Duodenal mucosa (tissue), 2 donors: ENCODE data around the gene NFASC.

Experiments used
- H3K27ac ChIP-seq: one replicate; pipeline ENCODE4 v1.7.0; 2013; ENCODE audit warnings: low read depth, low read length
- H3K27me3 ChIP-seq, 2 donors: one replicate each; pipeline ENCODE4 v1.7.0; 2013; ENCODE audit warnings: low read length in 2 of 2, control low read depth in 1 of 2; ENCODE audit not compliant: insufficient read depth in 2 of 2, control insufficient read depth in 1 of 2
- H3K36me3 ChIP-seq, 2 donors: one replicate each; pipeline ENCODE4 v1.7.0; 2013; ENCODE audit warnings: low read length in 2 of 2, control low read depth in 1 of 2; ENCODE audit not compliant: insufficient read depth in 2 of 2, control insufficient read depth in 1 of 2
- H3K4me1 ChIP-seq, 2 donors: one replicate each; pipeline ENCODE4 v1.7.0; 2013; ENCODE audit warnings: low read length in 2 of 2, control low read depth in 1 of 2; ENCODE audit not compliant: insufficient read depth in 2 of 2, control insufficient read depth in 1 of 2
- H3K4me3 ChIP-seq, 2 donors: one replicate each; pipeline ENCODE4 v1.7.0; 2013; ENCODE audit warnings: low read length in 2 of 2, low read depth in 1 of 2
- H3K9ac ChIP-seq, 2 donors: one replicate each; pipeline ENCODE4 v1.7.0; 2013; ENCODE audit warnings: low read length in 2 of 2, low read depth in 1 of 2
- H3K9me3 ChIP-seq, 2 donors: one replicate each; pipeline ENCODE4 v1.7.0; 2013; ENCODE audit warnings: low read length in 2 of 2, control low read depth in 1 of 2; ENCODE audit not compliant: control insufficient read depth in 1 of 2

Gene NFASC

GRCh38 chr1:204946640-204947039 is 76.0 kb downstream of the NFASC start:
- no peak overlapping the region for H3K9ac ChIP-seq

GRCh38 chr1:204947338-204947737 is 76.7 kb downstream of the NFASC start:
- no peaks in the 10 kb centered on the region for H3K36me3 ChIP-seq
- no peaks in the 10 kb centered on the region for H3K9me3 ChIP-seq
- no peak overlapping the region for H3K4me3 ChIP-seq
- peaks cover 0 to 3% of the 10 kb centered on the region in 2 donors for H3K27me3 ChIP-seq
- H3K9ac ChIP-seq, result no peak overlapping the region
- H3K27ac ChIP-seq, result no peak overlapping the region
- no peaks in the 10 kb centered on the region for H3K4me1 ChIP-seq

More at GRCh38 chr1:204946640-204947039, 76.0 kb downstream of the NFASC start:
- Histone ChIP-seq H3K27me3 (peaks cover 0 to 3% of the 10 kb centered on the region in 2 donors), H3K27ac (no peak overlapping the region), H3K9me3 (no peaks in the 10 kb centered on the region), H3K4me1 (no peaks in the 10 kb centered on the region), H3K36me3 (no peaks in the 10 kb centered on the region), H3K4me3 (no peak overlapping the region)

GRCh38 chr1:204947747-204948146 is 77.1 kb downstream of the NFASC start:
- Histone ChIP-seq H3K36me3 (no peaks in the 10 kb centered on the region), H3K27me3 (peaks cover 0 to 3% of the 10 kb centered on the region in 2 donors), H3K4me3 (no peak overlapping the region), H3K27ac (no peak overlapping the region), H3K9ac (no peak overlapping the region), H3K4me1 (no peaks in the 10 kb centered on the region), H3K9me3 (no peaks in the 10 kb centered on the region)

- Histone ChIP-seq H3K4me3 (no peak overlapping the region), H3K9ac (no peak overlapping the region), H3K9me3 (no peaks in the 10 kb centered on the region), H3K27me3 (no peaks in the 10 kb centered on the region), H3K4me1 (no peaks in the 10 kb centered on the region), H3K27ac (no peak overlapping the region), H3K36me3 (no peaks in the 10 kb centered on the region)
Measured at GRCh38 chr1:204950353-204951001, 79.8 kb downstream of the NFASC start.

GRCh38 chr1:204958317-204959307 is 88.0 kb downstream of the NFASC start:
- H3K27ac ChIP-seq, result no peak overlapping the region
- no peaks in the 10 kb centered on the region for H3K9me3 ChIP-seq
- H3K36me3 ChIP-seq, result no peaks in the 10 kb centered on the region

GRCh38 chr1:204959374-204959773 is 88.7 kb downstream of the NFASC start:
- H3K36me3 ChIP-seq, result no peaks in the 10 kb centered on the region
- H3K9ac ChIP-seq, result no peak overlapping the region

More at GRCh38 chr1:204958317-204959307, 88.0 kb downstream of the NFASC start:
- Histone ChIP-seq H3K27me3 (peaks cover 0 to 5% of the 10 kb centered on the region in 2 donors), H3K9ac (no peak overlapping the region), H3K4me1 (no peaks in the 10 kb centered on the region), H3K4me3 (no peak overlapping the region)

GRCh38 chr1:204959836-204960235 is 89.2 kb downstream of the NFASC start:
- Histone ChIP-seq H3K27me3 (peaks cover 0 to 8% of the 10 kb centered on the region in 2 donors), H3K27ac (no peak overlapping the region), H3K36me3 (no peaks in the 10 kb centered on the region), H3K4me3 (no peak overlapping the region), H3K4me1 (no peaks in the 10 kb centered on the region), H3K9ac (no peak overlapping the region), H3K9me3 (no peaks in the 10 kb centered on the region)

More at GRCh38 chr1:204959374-204959773, 88.7 kb downstream of the NFASC start:
- no peaks in the 10 kb centered on the region for H3K4me1 ChIP-seq
- H3K4me3 ChIP-seq, result no peak overlapping the region
- no peak overlapping the region for H3K27ac ChIP-seq
- peaks cover 0 to 5% of the 10 kb centered on the region in 2 donors for H3K27me3 ChIP-seq
- H3K9me3 ChIP-seq, result no peaks in the 10 kb centered on the region

- peaks cover 0 to 9% of the 10 kb centered on the region in 2 donors for H3K27me3 ChIP-seq
- no peaks in the 10 kb centered on the region for H3K9me3 ChIP-seq
- no peaks in the 10 kb centered on the region for H3K4me1 ChIP-seq
- H3K9ac ChIP-seq, result no peak overlapping the region
- no peak overlapping the region for H3K4me3 ChIP-seq
- H3K27ac ChIP-seq, result no peak overlapping the region
- no peaks in the 10 kb centered on the region for H3K36me3 ChIP-seq
Measured at GRCh38 chr1:204960306-204961125, 89.9 kb downstream of the NFASC start.

GRCh38 chr1:204961765-204962419 is 91.2 kb downstream of the NFASC start:
- no peak overlapping the region for H3K9ac ChIP-seq
- no peaks in the 10 kb centered on the region for H3K36me3 ChIP-seq
- no peak overlapping the region for H3K27ac ChIP-seq
- no peaks in the 10 kb centered on the region for H3K4me1 ChIP-seq
- H3K27me3 ChIP-seq, result peaks cover 0 to 9% of the 10 kb centered on the region in 2 donors
- H3K4me3 ChIP-seq, result no peak overlapping the region
- no peaks in the 10 kb centered on the region for H3K9me3 ChIP-seq
